ENCODE results near the gene GIMAP8. TPM values are rescaled to one million over a fixed set of nuclear protein-coding genes. Genes with fewer than 3 reads are reported as not detected.
A peak's percentile ranks its signal among the peaks of the same experiment; 100 is the strongest.
"Not testable (repeated sequence)": the region's sequence is repeated elsewhere in the genome, so short reads cannot be mapped to it uniquely, and the experiment has no call there.

GIMAP8 gene
- total RNA-seq, 2 experiments from 2014 or later, result 9.1 to 9.7 TPM

- DNase-seq, result peak; percentile 56
- peaks cover 10% of the 10 kb centered on the region for H3K9me3 Mint-ChIP-seq
- peaks cover 40% of the 10 kb centered on the region for H3K4me1 Mint-ChIP-seq (ENCODE audit: low read depth)
- H3K4me3 Mint-ChIP-seq, result no peak overlapping the region
- H3K27ac Mint-ChIP-seq, result peak overlapping the region; percentile 54
- no peaks in the 10 kb centered on the region for H3K27me3 Mint-ChIP-seq (ENCODE audit: low read depth)
- CTCF ChIA-PET, result interaction anchor here (0.6 to 4.4 kb wide), 6 partner anchors 85 to 982 kb away, joined by 3 to 30 read pairs (median 3); no protein-coding TSS in a partner anchor
- H3K36me3 Mint-ChIP-seq (ENCODE audit: low read depth), result peaks cover 6% of the 10 kb centered on the region
- intact Hi-C loops (cut with micrococcal nuclease), result no loop called here
Measured at GRCh38 chr7:150446288-150446938, 4.0 kb upstream of the GIMAP8 start.

- DNase-seq, result no peak
- peaks cover 11% of the 10 kb centered on the region for H3K36me3 Mint-ChIP-seq (ENCODE audit: low read depth)
- peaks cover 37% of the 10 kb centered on the region for H3K4me1 Mint-ChIP-seq (ENCODE audit: low read depth)
- CTCF ChIA-PET, result interaction anchor here (0.7 to 5.3 kb wide), 38 partner anchors 8 to 313 kb away, joined by 3 to 43 read pairs (median 6); partner anchors contain the start of genes GIMAP2, GIMAP4, GIMAP6 and GIMAP7
- intact Hi-C loops (cut with micrococcal nuclease), result loop anchor here (1.0 to 2.0 kb wide), 5 partner anchors 116 to 307 kb away; no protein-coding TSS in a partner anchor
- peak overlapping the region; percentile 99 for H3K27ac Mint-ChIP-seq
- no peaks in the 10 kb centered on the region for H3K9me3 Mint-ChIP-seq
- peak overlapping the region; percentile 39 for H3K4me3 Mint-ChIP-seq
- H3K27me3 Mint-ChIP-seq (ENCODE audit: low read depth), result no peaks in the 10 kb centered on the region
Measured at GRCh38 chr7:150447966-150448788, 2.3 kb upstream of the GIMAP8 start.

GRCh38 chr7:150448789-150449147, 1.7 kb upstream of the GIMAP8 start:
- Mint-ChIP-seq H3K4me1 (ENCODE audit: low read depth) (peaks cover 42% of the 10 kb centered on the region), H3K4me3 (peak overlapping the region; percentile 98), H3K27me3 (ENCODE audit: low read depth) (no peaks in the 10 kb centered on the region), H3K9me3 (no peaks in the 10 kb centered on the region), H3K27ac (peak overlapping the region; percentile 99), H3K36me3 (ENCODE audit: low read depth) (peaks cover 16% of the 10 kb centered on the region)
- CTCF ChIA-PET, result interaction anchor here (0.6 to 5.3 kb wide), 50 partner anchors 9 to 312 kb away, joined by 3 to 43 read pairs (median 4); partner anchors contain the start of genes GIMAP2, GIMAP4, GIMAP6 and GIMAP7
- peak; percentile 95 for DNase-seq
- intact Hi-C loops (cut with micrococcal nuclease), result loop anchor here (1.0 to 2.0 kb wide), 5 partner anchors 116 to 307 kb away; no protein-coding TSS in a partner anchor

- Mint-ChIP-seq H3K9me3 (peaks cover 3% of the 10 kb centered on the region), H3K4me1 (ENCODE audit: low read depth) (peaks cover 48% of the 10 kb centered on the region), H3K36me3 (ENCODE audit: low read depth) (peaks cover 23% of the 10 kb centered on the region), H3K27me3 (ENCODE audit: low read depth) (no peaks in the 10 kb centered on the region), H3K4me3 (peak overlapping the region; percentile 98), H3K27ac (peak overlapping the region; percentile 99)
- intact Hi-C loops (cut with micrococcal nuclease), result loop anchor here (2.0 kb wide), 1 partner anchor 171 kb away; no protein-coding TSS in a partner anchor
- CTCF ChIA-PET, result interaction anchor here (0.6 to 5.3 kb wide), 55 partner anchors 8 to 329 kb away, joined by 3 to 43 read pairs (median 4); partner anchors contain the start of genes GIMAP2, GIMAP4, GIMAP5 and GIMAP6
- DNase-seq, result no peak
Measured at GRCh38 chr7:150449206-150449952, 1.1 kb upstream of the GIMAP8 start.

GRCh38 chr7:150451097-150451793, 815 bp downstream of the GIMAP8 start:
- peaks cover 55% of the 10 kb centered on the region for H3K4me1 Mint-ChIP-seq (ENCODE audit: low read depth)
- CTCF ChIA-PET, result interaction anchor here (0.7 to 5.3 kb wide), 15 partner anchors 27 to 308 kb away, joined by 3 to 43 read pairs (median 5); partner anchors contain the start of genes GIMAP1, GIMAP2, GIMAP4 and GIMAP5
- H3K36me3 Mint-ChIP-seq (ENCODE audit: low read depth), result peaks cover 40% of the 10 kb centered on the region
- intact Hi-C loops (cut with micrococcal nuclease), result no loop called here
- H3K27ac Mint-ChIP-seq, result peak overlapping the region; percentile 99
- DNase-seq, result peak; percentile 85
- no peaks in the 10 kb centered on the region for H3K27me3 Mint-ChIP-seq (ENCODE audit: low read depth)
- peak overlapping the region; percentile 98 for H3K4me3 Mint-ChIP-seq
- peaks cover 9% of the 10 kb centered on the region for H3K9me3 Mint-ChIP-seq

- intact Hi-C loops (cut with micrococcal nuclease), result loop anchor here (1.0 kb wide), 1 partner anchor 286 kb away; no protein-coding TSS in a partner anchor
- Mint-ChIP-seq H3K4me3 (peak overlapping the region; percentile 98), H3K4me1 (ENCODE audit: low read depth) (peaks cover 50% of the 10 kb centered on the region), H3K27ac (peak overlapping the region; percentile 99), H3K27me3 (ENCODE audit: low read depth) (no peaks in the 10 kb centered on the region), H3K36me3 (ENCODE audit: low read depth) (peaks cover 46% of the 10 kb centered on the region), H3K9me3 (peaks cover 12% of the 10 kb centered on the region)
- peak; percentile 66 for DNase-seq
- CTCF ChIA-PET, result interaction anchor here (0.7 to 5.3 kb wide), 14 partner anchors 16 to 307 kb away, joined by 3 to 41 read pairs (median 5); partner anchors contain the start of genes GIMAP1, GIMAP2, GIMAP4 and GIMAP5
Measured at GRCh38 chr7:150451833-150452461, 1.5 kb downstream of the GIMAP8 start.

- Mint-ChIP-seq H3K4me3 (peak overlapping the region; percentile 88), H3K27ac (peak overlapping the region; percentile 91), H3K9me3 (peaks cover 12% of the 10 kb centered on the region), H3K4me1 (ENCODE audit: low read depth) (peaks cover 51% of the 10 kb centered on the region), H3K27me3 (ENCODE audit: low read depth) (no peaks in the 10 kb centered on the region), H3K36me3 (ENCODE audit: low read depth) (peaks cover 54% of the 10 kb centered on the region)
- intact Hi-C loops (cut with micrococcal nuclease), result no loop called here
- CTCF ChIA-PET, result interaction anchor here (0.9 to 5.3 kb wide), 5 partner anchors 26 to 210 kb away, joined by 3 to 41 read pairs (median 4); partner anchors contain the start of gene GIMAP7
- DNase-seq, result peak; percentile 34
Measured at GRCh38 chr7:150453181-150453580, 2.8 kb downstream of the GIMAP8 start.

- DNase-seq, result no peak
- Mint-ChIP-seq H3K36me3 (ENCODE audit: low read depth) (peaks cover 57% of the 10 kb centered on the region), H3K9me3 (peaks cover 12% of the 10 kb centered on the region), H3K27me3 (ENCODE audit: low read depth) (no peaks in the 10 kb centered on the region), H3K4me1 (ENCODE audit: low read depth) (peaks cover 45% of the 10 kb centered on the region), H3K27ac (peak overlapping the region; percentile 91), H3K4me3 (peak overlapping the region; percentile 88)
- CTCF ChIA-PET, result no interaction called here
- intact Hi-C loops (cut with micrococcal nuclease), result no loop called here
Measured at GRCh38 chr7:150453892-150454291, 3.5 kb downstream of the GIMAP8 start.

GRCh38 chr7:150457064-150457463, 6.6 kb downstream of the GIMAP8 start:
- H3K27ac Mint-ChIP-seq; DNase-seq; H3K4me3 Mint-ChIP-seq; H3K27me3 Mint-ChIP-seq (ENCODE audit: low read depth); intact Hi-C loops (cut with micrococcal nuclease): not testable (repeated sequence)
- Mint-ChIP-seq H3K9me3 (peaks cover 35% of the 10 kb centered on the region), H3K36me3 (ENCODE audit: low read depth) (peaks cover 78% of the 10 kb centered on the region), H3K4me1 (ENCODE audit: low read depth) (peaks cover 42% of the 10 kb centered on the region)
- CTCF ChIA-PET, result interaction anchor here (1.0 kb wide), 1 partner anchor 8 kb away, joined by 4 read pairs; no protein-coding TSS in a partner anchor

- intact Hi-C loops (cut with micrococcal nuclease), result no loop called here
- Mint-ChIP-seq H3K4me1 (ENCODE audit: low read depth) (peaks cover 49% of the 10 kb centered on the region), H3K27ac (no peak overlapping the region), H3K36me3 (ENCODE audit: low read depth) (peaks cover 82% of the 10 kb centered on the region), H3K27me3 (ENCODE audit: low read depth) (no peaks in the 10 kb centered on the region), H3K9me3 (peaks cover 46% of the 10 kb centered on the region), H3K4me3 (no peak overlapping the region)
- DNase-seq, result no peak
- CTCF ChIA-PET, result interaction anchor here (1.0 kb wide), 1 partner anchor 9 kb away, joined by 4 read pairs; no protein-coding TSS in a partner anchor
Measured at GRCh38 chr7:150458235-150458634, 7.8 kb downstream of the GIMAP8 start.

Data from activated naive CD4-positive, alpha-beta T cell treated with anti-CD3 and anti-CD28 coated beads for 36 hours (primary cell).